ENCODE data around the gene GRID1. TPM values are rescaled to one million over a fixed set of nuclear protein-coding genes. Genes with fewer than 3 reads are reported as not detected.

Gene GRID1
- total RNA-seq, 4 donors from 2014 or later: 17.2 to 28.1 (median 23.6) TPM

DNA sequence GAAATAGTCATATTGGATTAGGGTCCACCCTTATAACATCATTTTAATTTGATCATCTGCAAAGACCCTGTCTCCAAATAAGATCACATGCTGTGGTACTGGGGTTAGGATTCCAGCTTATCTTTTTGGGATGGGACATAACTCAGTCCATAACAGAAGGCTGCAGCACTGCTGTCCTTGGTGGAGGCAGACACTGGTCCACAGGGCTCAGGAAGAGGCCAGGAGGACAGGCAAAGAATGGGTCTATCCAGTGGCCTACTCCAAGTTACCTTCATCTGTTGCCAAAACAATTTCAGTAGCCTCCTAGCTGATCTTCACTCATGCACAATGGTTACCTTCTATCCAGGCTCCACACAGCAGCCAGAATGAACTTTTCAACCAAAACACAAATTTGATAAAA is 387.0 kb downstream of the GRID1 start:
- Histone ChIP-seq H3K4me3 (replicated peaks in 1 of 3) (no peak overlapping the region), H3K27ac (no peak overlapping the region), H3K27me3 (no peaks in the 10 kb centered on the region), H3K36me3 (no peaks in the 10 kb centered on the region), H3K9me3 (no peaks in the 10 kb centered on the region), H3K4me1 (no peaks in the 10 kb centered on the region)
- intact Hi-C loops (cut with DNase I): no loop called here
- TF ChIP-seq, protein P1, sequence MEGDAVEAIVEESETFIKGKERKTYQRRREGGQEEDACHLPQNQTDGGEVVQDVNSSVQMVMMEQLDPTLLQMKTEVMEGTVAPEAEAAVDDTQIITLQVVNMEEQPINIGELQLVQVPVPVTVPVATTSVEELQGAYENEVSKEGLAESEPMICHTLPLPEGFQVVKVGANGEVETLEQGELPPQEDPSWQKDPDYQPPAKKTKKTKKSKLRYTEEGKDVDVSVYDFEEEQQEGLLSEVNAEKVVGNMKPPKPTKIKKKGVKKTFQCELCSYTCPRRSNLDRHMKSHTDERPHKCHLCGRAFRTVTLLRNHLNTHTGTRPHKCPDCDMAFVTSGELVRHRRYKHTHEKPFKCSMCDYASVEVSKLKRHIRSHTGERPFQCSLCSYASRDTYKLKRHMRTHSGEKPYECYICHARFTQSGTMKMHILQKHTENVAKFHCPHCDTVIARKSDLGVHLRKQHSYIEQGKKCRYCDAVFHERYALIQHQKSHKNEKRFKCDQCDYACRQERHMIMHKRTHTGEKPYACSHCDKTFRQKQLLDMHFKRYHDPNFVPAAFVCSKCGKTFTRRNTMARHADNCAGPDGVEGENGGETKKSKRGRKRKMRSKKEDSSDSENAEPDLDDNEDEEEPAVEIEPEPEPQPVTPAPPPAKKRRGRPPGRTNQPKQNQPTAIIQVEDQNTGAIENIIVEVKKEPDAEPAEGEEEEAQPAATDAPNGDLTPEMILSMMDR (IDR thresholded peaks at IDR 0.05): no peak
- no peak for TF ChIP-seq POLR2A (IDR thresholded peaks at IDR 0.05)
- no peak for DNase-seq

DNA sequence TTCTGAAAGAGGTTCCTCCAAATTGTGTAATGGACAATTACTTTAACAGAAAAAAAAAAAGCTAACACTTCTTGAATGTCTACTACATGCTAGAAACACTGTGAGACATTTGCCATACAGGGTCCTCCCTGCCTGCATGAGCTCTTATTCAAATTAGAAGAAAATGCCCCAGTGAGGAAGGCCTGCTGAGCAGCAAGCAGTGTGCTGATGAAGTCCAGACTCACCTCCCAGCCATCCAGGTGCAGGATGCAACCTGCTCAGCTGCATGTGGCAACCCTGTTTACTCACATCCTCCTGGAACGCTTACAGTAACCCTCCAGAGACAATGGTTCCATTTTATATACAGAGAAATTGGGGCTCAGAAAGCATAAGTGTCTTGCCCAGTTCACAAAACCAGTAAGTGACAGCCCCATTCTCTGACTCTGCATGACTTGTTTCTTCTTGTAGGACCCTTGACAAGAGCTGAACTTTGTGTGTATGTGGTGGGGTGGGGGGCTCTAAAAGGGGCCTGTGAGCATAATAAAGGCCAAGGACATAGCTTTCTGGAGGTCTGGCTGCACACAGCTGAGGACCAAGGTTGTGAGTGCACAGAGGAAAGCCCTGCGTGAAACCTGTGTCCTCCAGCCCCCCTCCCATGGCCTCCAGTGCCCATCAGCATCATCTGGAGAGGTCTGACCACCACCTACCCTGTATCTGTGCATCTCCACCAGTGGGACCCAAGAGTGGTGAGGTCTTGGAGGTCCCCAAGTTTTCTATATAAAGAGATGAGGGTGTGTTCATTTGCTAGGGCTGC is 387.8 kb downstream of the GRID1 start:
- H3K9me3 ChIP-seq: no peaks in the 10 kb centered on the region
- H3K27ac ChIP-seq: no peak overlapping the region
- no peaks in the 10 kb centered on the region for H3K36me3 ChIP-seq
- 70 to 83% methylated on average over 1 to 2 of the region's 2 CpGs for WGBS, 2 donors
- no peaks in the 10 kb centered on the region for H3K4me1 ChIP-seq
- TF ChIP-seq, protein P1 (IDR thresholded peaks at IDR 0.05): no peak
- TF ChIP-seq POLR2A (IDR thresholded peaks at IDR 0.05): no peak
- intact Hi-C loops (cut with DNase I): no loop called here
- no peaks in the 10 kb centered on the region for H3K27me3 ChIP-seq
- H3K4me3 ChIP-seq (replicated peaks in 1 of 3): no peak overlapping the region
- no peak for DNase-seq

DNA sequence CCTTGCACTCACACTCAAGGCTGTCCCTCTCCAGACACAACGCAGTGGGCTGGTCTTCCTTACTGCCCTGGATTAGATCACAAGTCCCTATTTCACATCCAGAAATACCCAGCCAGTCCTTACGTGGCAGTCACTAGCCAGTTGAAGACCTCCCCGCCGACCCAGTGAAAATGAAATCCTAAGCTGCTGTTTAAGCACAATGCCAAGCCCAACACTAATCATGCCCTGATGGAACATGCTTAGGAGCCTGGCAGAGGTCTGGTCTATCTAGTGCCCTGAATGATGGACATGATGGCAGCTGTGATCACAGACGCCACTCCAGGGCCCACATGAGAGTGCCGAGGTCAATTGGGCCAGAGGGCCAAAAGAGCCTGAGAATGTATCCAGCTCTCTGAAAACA is 389.0 kb downstream of the GRID1 start:
- Histone ChIP-seq H3K27me3 (no peaks in the 10 kb centered on the region), H3K9me3 (no peaks in the 10 kb centered on the region), H3K4me1 (no peaks in the 10 kb centered on the region), H3K27ac (no peak overlapping the region), H3K4me3 (replicated peaks in 1 of 3) (no peak overlapping the region), H3K36me3 (no peaks in the 10 kb centered on the region)
- TF ChIP-seq, protein P1 (IDR thresholded peaks at IDR 0.05): no peak
- no peak for TF ChIP-seq POLR2A (IDR thresholded peaks at IDR 0.05)
- intact Hi-C loops (cut with DNase I): no loop called here
- WGBS, 2 donors: 92 to 93% methylated on average over 5 of the region's 6 CpGs
- DNase-seq: no peak

DNA sequence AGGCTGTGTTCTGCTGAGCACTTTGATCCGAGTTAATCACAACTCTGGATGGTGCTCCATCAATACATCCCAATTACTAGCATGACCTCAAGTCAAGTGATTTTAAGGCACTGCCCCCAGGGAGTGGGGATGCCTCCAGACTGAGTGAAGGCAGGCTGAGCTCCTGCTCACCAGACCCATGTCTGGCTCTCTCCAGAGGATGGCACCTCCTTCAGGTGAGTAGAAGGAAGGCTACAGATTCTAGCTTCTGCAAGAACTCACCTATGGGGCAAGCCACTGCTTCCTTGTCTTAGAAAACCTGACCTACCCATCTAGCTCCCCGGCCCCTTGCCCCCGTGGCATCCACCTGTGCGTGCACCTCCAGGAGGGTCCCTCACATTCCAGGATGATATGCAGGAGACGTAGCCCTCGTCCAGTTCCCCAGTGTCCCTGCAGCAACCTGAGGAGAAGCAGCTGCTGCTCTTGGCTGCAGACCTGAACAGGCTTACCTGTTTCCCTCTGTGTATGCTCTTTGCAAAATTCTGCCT is 390.3 kb downstream of the GRID1 start:
- no peak for DNase-seq
- Histone ChIP-seq H3K9me3 (no peaks in the 10 kb centered on the region), H3K36me3 (no peaks in the 10 kb centered on the region), H3K4me3 (replicated peaks in 1 of 3) (no peak overlapping the region), H3K27ac (no peak overlapping the region), H3K27me3 (no peaks in the 10 kb centered on the region), H3K4me1 (no peaks in the 10 kb centered on the region)
- 88 to 90% methylated on average over 6 of the region's 6 CpGs for WGBS, 2 donors
- TF ChIP-seq POLR2A (IDR thresholded peaks at IDR 0.05): no peak
- TF ChIP-seq, protein P1 (IDR thresholded peaks at IDR 0.05): no peak
- intact Hi-C loops (cut with DNase I): no loop called here

DNA sequence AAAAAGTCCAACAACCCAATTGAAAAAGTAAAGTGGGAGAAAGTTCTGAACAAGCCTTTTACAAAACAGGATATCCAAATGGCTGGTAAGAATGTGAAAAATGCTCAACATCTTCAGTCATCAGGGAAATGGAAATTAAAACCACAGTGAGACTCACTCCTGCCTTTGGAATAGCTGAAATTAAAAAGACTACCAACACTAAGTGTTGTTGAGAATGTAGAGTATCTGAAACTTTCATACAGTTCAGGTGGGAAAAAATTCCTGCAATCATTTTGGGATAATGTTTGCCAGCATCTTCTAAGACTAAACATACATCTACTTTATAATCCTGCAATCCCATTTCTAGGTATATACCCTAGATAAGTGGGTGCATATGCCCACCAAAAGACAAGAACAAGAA is 395.1 kb downstream of the GRID1 start:
- Histone ChIP-seq H3K9me3 (no peaks in the 10 kb centered on the region), H3K4me3 (replicated peaks in 1 of 3) (no peak overlapping the region), H3K27me3 (no peaks in the 10 kb centered on the region), H3K36me3 (no peaks in the 10 kb centered on the region), H3K4me1 (no peaks in the 10 kb centered on the region), H3K27ac (no peak overlapping the region)
- DNase-seq: no peak
- TF ChIP-seq, protein P1 (IDR thresholded peaks at IDR 0.05): no peak
- no peak for TF ChIP-seq POLR2A (IDR thresholded peaks at IDR 0.05)
- intact Hi-C loops (cut with DNase I): no loop called here

Data from thyroid gland (tissue), 4 donors.